Brain microvascular endothelial cell (primary cell): ENCODE results near the gene C1QL1.
A peak's percentile ranks its signal among the peaks of the same experiment; 100 is the strongest.

Experiments used
- DNase-seq: peaks from one replicate; pipeline ENCODE4 v3.0.0-alpha.2; 2020
- H3K27ac ChIP-seq: fragments of 250-450 bp; sonication (Bioruptor Pico); 2 replicates; pipeline ENCODE4 v1.5.1; 2020; ENCODE audit warnings: mild to moderate bottlenecking, moderate library complexity
- H3K27me3 ChIP-seq: fragments of 250-450 bp; sonication (Bioruptor Pico); replicated peaks from 2 replicates; pipeline ENCODE4 v1.5.1; 2020; ENCODE audit warnings: mild to moderate bottlenecking
- H3K36me3 ChIP-seq: fragments of 250-450 bp; sonication (Bioruptor Pico); replicated peaks from 2 replicates; pipeline ENCODE4 v1.5.1; 2020; ENCODE audit warnings: mild to moderate bottlenecking
- H3K4me3 ChIP-seq: 2 replicates; pipeline ENCODE4 v1.5.1; 2011; ENCODE audit warnings: low read depth, mild to moderate bottlenecking, control low read depth, low read length, moderate library complexity
- in situ Hi-C: cut with HindIII; loops from 2 replicates; pipeline ENCODE4 v1.10.0; 2017; ENCODE audit warnings: low sequenced_read_pairs, low pct_ligation_motif_present
- TF ChIP-seq, protein P1 (sequence below): IDR thresholded peaks from 2 replicates; pipeline ENCODE4 v1.5.1; 2011; ENCODE audit warnings: low read depth, mild to moderate bottlenecking, moderate library complexity, low read length, control low read depth, inconsistent platforms; ENCODE audit errors: missing control alignments

C1QL1 gene

DNA sequence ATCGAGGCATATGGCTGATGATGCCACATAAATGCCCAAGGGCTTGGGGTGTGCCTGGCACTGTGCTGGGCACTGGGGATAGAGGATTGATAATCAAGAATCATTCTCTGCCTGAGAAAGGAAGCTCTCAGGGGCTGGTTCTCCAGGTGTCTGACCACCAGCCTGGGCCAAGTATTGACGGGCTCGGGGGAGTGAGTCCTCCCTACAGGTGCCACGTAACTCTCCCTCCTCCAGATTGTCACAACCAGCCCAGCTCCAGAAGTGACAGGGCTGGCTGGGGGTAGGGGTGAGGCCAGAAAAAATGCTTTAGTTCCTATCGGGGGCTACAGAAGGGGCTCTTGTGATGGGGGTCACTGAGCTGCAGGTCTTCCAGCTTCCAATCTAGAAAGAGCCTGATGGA is 10.7 kb upstream of the C1QL1 start:
- H3K27me3 ChIP-seq = peaks cover 10% of the 10 kb centered on the region
- TF ChIP-seq, protein P1, sequence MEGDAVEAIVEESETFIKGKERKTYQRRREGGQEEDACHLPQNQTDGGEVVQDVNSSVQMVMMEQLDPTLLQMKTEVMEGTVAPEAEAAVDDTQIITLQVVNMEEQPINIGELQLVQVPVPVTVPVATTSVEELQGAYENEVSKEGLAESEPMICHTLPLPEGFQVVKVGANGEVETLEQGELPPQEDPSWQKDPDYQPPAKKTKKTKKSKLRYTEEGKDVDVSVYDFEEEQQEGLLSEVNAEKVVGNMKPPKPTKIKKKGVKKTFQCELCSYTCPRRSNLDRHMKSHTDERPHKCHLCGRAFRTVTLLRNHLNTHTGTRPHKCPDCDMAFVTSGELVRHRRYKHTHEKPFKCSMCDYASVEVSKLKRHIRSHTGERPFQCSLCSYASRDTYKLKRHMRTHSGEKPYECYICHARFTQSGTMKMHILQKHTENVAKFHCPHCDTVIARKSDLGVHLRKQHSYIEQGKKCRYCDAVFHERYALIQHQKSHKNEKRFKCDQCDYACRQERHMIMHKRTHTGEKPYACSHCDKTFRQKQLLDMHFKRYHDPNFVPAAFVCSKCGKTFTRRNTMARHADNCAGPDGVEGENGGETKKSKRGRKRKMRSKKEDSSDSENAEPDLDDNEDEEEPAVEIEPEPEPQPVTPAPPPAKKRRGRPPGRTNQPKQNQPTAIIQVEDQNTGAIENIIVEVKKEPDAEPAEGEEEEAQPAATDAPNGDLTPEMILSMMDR = no peak

DNA sequence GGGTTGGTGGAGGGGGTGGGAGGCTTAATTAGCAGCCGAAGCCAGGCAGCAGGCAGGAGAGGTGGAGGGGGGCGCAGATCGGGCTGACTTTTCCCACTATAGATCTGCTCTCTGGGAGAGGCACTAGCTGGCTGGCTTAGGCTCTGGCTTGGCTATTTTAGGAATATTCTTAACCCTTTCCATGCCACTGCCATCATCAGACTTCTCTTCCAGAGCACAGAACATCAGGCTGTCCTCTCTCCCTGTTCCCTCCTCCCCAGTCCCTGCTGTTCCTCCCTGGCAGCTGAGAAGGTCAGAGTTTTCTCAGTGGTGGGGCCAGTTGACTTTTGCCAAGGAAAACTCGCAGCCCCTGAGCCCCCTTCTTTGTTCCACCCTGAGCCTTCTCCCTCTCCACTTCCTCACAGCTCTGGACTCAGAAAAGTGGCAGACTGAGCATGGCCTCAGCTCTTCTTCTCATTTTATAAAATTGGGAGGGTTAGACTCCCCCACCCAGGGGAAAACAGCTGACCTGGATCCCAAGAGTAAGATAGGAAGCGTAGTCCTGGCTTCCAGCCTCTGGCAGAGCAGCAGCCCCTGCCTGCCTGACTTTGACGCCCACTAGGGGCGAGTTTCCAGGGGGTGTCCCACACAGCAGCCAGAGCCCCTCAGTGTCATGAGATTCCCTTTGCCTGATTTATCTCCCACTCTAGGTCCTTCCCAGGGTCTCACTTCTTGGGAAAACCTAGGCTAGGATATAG is 9.9 kb upstream of the C1QL1 start:
- Histone ChIP-seq H3K27ac (no peak overlapping the region), H3K4me3 (no peak overlapping the region), H3K27me3 (peaks cover 10% of the 10 kb centered on the region), H3K36me3 (no peaks in the 10 kb centered on the region)
- TF ChIP-seq, protein P1 = no peak
- in situ Hi-C loops = no loop called here
- no peak for DNase-seq

More for the DNA sequence above, 10.7 kb upstream of the C1QL1 start:
- Histone ChIP-seq H3K27ac (no peak overlapping the region), H3K4me3 (no peak overlapping the region), H3K36me3 (no peaks in the 10 kb centered on the region)
- in situ Hi-C loops = no loop called here
- no peak for DNase-seq

DNA sequence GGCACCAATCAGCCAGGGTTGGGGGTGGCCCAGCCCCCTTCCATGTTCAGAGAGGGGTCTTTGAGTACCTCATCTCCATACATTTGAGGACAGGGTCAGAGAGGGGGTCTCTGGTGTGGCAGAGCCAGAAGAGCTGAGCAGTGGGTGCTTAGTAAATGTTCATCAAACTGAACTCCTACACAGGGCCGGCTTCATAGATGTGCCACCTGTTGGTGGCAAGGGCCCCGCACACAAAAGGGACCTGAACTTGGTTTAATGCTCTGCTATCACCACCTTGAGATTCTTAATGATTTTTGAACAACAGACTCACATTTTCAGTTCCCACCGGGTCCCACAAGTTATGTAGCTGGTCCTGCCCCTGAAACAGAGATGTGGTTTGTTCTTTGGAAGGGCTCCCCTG is 9.0 kb upstream of the C1QL1 start:
- Histone ChIP-seq H3K4me3 (no peak overlapping the region), H3K27me3 (peaks cover 10% of the 10 kb centered on the region), H3K36me3 (no peaks in the 10 kb centered on the region), H3K27ac (no peak overlapping the region)
- in situ Hi-C loops = no loop called here
- TF ChIP-seq, protein P1 = no peak
- DNase-seq = no peak

DNA sequence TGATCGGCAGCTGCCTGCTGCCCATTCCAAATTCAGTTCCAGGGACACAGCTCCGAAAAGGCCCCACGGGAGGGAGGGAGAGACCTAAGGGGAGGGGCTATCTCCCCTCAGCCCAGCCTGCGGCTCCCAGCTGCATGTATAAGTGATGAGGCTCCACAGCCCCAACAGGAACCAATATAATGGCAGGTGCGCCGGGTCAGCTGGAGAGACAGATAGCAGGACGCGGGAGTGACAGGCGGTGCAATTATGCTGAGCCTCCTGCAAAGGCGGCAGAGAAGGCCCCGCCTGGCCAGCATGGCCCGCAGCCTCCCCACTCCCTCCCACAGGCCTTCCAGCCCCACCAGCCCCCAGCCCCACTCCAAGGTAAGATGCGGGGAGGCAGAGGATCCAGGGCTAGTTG is 8.1 kb upstream of the C1QL1 start:
- in situ Hi-C loops = no loop called here
- H3K36me3 ChIP-seq = no peaks in the 10 kb centered on the region
- H3K27ac ChIP-seq = no peak overlapping the region
- H3K27me3 ChIP-seq = peaks cover 10% of the 10 kb centered on the region
- H3K4me3 ChIP-seq = no peak overlapping the region
- DNase-seq = no peak
- TF ChIP-seq, protein P1 = no peak

DNA sequence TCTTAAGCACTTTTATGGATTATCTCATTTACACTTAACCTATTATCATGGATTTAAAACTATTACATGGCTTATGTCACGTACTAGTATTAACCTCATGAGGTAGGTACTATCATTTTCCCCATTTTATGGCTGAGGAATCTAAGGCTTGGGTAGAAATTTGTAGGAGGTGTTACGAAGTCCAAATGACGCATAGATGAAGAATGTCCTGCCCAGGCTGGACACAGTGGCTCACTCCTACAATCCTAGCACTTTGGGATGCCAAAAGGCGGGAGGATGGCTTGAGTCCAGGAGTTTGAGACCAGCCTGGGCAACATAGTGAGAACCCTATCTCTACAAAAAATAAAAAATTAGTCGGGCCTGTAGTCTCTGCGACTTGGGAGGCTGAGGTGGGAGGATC is 4.8 kb upstream of the C1QL1 start:
- no peaks in the 10 kb centered on the region for H3K36me3 ChIP-seq
- TF ChIP-seq, protein P1 = no peak
- in situ Hi-C loops = no loop called here
- H3K4me3 ChIP-seq = no peak overlapping the region
- peak; percentile 7 for DNase-seq
- no peak overlapping the region for H3K27ac ChIP-seq
- H3K27me3 ChIP-seq = peaks cover 23% of the 10 kb centered on the region
